Measurements from ENCODE around the gene SRSF4.
"Not testable (repeated sequence)": the region's sequence is repeated elsewhere in the genome, so short reads cannot be mapped to it uniquely, and the experiment has no call there.

Gene SRSF4

GRCh38 chr1:29123887-29124365 is 57.8 kb downstream of the SRSF4 start, which contains the start of gene TMEM200B:
Gene TMEM200B (minus strand): TSS chr1:29123903. CDS start chr1:29121828, 2,075 bp downstream.
- DNase-seq, result no peak

- DNase-seq, result peak; percentile 51
Observed at GRCh38 chr1:29123053-29123886, 58.4 kb downstream of the SRSF4 start.

GRCh38 chr1:29122682-29123052 is 59.0 kb downstream of the SRSF4 start:
- peak; percentile 38 for DNase-seq

GRCh38 chr1:29121936-29122681 is 59.6 kb downstream of the SRSF4 start:
- peak; percentile 32 for DNase-seq

- no peak for DNase-seq
Observed at GRCh38 chr1:29121516-29121935, 60.2 kb downstream of the SRSF4 start.

GRCh38 chr1:29120947-29121485 is 60.7 kb downstream of the SRSF4 start:
- DNase-seq, result peak; percentile 74

- DNase-seq, result no peak
Observed at GRCh38 chr1:29120367-29120766, 61.3 kb downstream of the SRSF4 start.

- no peak for DNase-seq
Observed at GRCh38 chr1:29119121-29119929, 62.4 kb downstream of the SRSF4 start.

- DNase-seq, result no peak
Observed at GRCh38 chr1:29117381-29117780, 64.3 kb downstream of the SRSF4 start.

GRCh38 chr1:29114654-29115053 is 67.0 kb downstream of the SRSF4 start:
- no peak for DNase-seq

- DNase-seq, result no peak
Observed at GRCh38 chr1:29113413-29114117, 68.1 kb downstream of the SRSF4 start.

- DNase-seq, result no peak
Observed at GRCh38 chr1:29112705-29113412, 68.8 kb downstream of the SRSF4 start.

GRCh38 chr1:29108041-29108440 is 73.7 kb downstream of the SRSF4 start:
- DNase-seq, result not testable (repeated sequence)

GRCh38 chr1:29105822-29106221 is 75.9 kb downstream of the SRSF4 start:
- DNase-seq, result no peak

GRCh38 chr1:29100487-29100886 is 81.2 kb downstream of the SRSF4 start:
- DNase-seq, result no peak

- no peak for DNase-seq
Observed at GRCh38 chr1:29099286-29099685, 82.4 kb downstream of the SRSF4 start.
